Peyer's patch (tissue), 4 donors: ENCODE results near the gene KRAS.

Experiments
- POLR2A ChIP-seq, 2 donors: fragments of 450-650 bp; IDR thresholded peaks; one replicate each; pipeline ENCODE4 v1.5.1; 2017; ENCODE audit warnings: antibody characterized with exemption in 2 of 2, mild to moderate bottlenecking in 2 of 2, moderate library complexity in 2 of 2
- TF ChIP-seq, protein P1 (sequence below), 6 experiments: fragments of 450-650 bp in 4 of 6; fragments of 200-600 bp in 2 of 6; sonication (generic) in 1 of 6; IDR thresholded peaks; one replicate each; pipeline ENCODE4 v1.5.1; 2017 to 2019; ENCODE audit warnings: antibody characterized with exemption in 6 of 6, mild to moderate bottlenecking in 3 of 6, moderate library complexity in 1 of 6

DNA sequence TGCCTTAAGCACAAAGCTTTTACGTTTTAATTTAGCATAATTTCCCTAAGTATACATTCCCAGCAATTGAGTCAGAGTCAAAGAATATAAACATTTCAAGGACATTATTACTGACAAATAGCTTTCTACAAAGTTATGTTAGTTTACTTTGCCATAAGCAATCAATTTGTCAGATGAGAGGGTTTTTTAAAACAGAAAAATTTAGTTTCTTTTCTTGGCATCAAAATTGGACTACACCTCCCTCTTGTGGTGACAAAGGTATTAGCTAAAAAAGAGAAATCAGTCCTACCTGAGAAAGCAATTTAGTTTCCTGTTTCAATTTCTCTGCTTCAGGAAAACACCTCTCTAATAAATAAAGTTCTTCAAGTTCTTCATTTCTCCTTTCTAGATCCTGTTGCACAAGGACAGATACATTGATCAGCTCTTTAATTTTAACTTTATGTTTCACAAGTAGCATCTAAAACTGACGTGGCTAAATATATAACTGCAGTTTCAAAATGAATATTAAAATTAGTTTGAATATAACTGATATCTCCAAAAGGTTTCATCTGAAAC, 95.6 kb downstream of the KRAS start:
- TF ChIP-seq, protein P1, sequence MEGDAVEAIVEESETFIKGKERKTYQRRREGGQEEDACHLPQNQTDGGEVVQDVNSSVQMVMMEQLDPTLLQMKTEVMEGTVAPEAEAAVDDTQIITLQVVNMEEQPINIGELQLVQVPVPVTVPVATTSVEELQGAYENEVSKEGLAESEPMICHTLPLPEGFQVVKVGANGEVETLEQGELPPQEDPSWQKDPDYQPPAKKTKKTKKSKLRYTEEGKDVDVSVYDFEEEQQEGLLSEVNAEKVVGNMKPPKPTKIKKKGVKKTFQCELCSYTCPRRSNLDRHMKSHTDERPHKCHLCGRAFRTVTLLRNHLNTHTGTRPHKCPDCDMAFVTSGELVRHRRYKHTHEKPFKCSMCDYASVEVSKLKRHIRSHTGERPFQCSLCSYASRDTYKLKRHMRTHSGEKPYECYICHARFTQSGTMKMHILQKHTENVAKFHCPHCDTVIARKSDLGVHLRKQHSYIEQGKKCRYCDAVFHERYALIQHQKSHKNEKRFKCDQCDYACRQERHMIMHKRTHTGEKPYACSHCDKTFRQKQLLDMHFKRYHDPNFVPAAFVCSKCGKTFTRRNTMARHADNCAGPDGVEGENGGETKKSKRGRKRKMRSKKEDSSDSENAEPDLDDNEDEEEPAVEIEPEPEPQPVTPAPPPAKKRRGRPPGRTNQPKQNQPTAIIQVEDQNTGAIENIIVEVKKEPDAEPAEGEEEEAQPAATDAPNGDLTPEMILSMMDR (IDR thresholded peaks at IDR 0.05): peak; percentile 49 to 75 (median 58)
- no peak for TF ChIP-seq POLR2A (IDR thresholded peaks at IDR 0.05)
